Adrenal gland (tissue), 12 donors: ENCODE results near the gene ASIC3. TPM values are rescaled to one million over a fixed set of nuclear protein-coding genes. Genes with fewer than 3 reads are reported as not detected.
"Not testable (repeated sequence)": the region's sequence is repeated elsewhere in the genome, so short reads cannot be mapped to it uniquely, and the experiment has no call there.

Experiments used
- DNase-seq, 7 donors: peaks; one replicate each; pipeline ENCODE4 v3.0.0-alpha.2; 2019 to 2020
- H3K27ac ChIP-seq, 5 donors: fragments of 200-600 bp; sonication (generic) in 4 of 5; 1 replicate in 3 of 5; 2 replicates in 2 of 5; pipeline versions ENCODE4 v1.5.1 to v1.8.0; 2016 to 2020; ENCODE audit warnings: mild to moderate bottlenecking in 1 of 5
- H3K27me3 ChIP-seq: fragments of 200-600 bp; 2 replicates; pipeline ENCODE4 v1.8.0; 2021
- H3K36me3 ChIP-seq, 2 donors: fragments of 200-600 bp; replicated peaks in 1 of 2; 1 replicate in 1 of 2; 2 replicates in 1 of 2; pipeline versions ENCODE4 v1.5.1 to v1.8.0; 2018 to 2022
- H3K4me1 ChIP-seq, 2 donors: fragments of 200-600 bp; replicated peaks in 1 of 2; 1 replicate in 1 of 2; 2 replicates in 1 of 2; pipeline versions ENCODE4 v1.5.1 to v1.8.0; 2018 to 2021
- H3K4me3 ChIP-seq, 4 donors: fragments of 200-600 bp; sonication (generic) in 3 of 4; one replicate each; pipeline ENCODE4 v1.5.1; 2016 to 2018
- H3K9me3 ChIP-seq, 3 donors: fragments of 200-600 bp; sonication (generic) in 1 of 3; replicated peaks in 1 of 3; 1 replicate in 2 of 3; 2 replicates in 1 of 3; pipeline versions ENCODE4 v1.5.1 to v1.8.0; 2016 to 2021
- POLR2A ChIP-seq, 2 donors: fragments of 450-650 bp; IDR thresholded peaks; one replicate each; pipeline ENCODE4 v1.6.1; 2017; ENCODE audit warnings: antibody characterized with exemption in 2 of 2, mild to moderate bottlenecking in 2 of 2, moderate library complexity in 1 of 2
- WGBS, 4 donors: extraction: QIAGEN DNeasy Blood & Tissue Kit in 2 of 4; methylation state at CpG; one replicate each; pipeline versions ENCODE4 v1.1.5 to v1.1.7; 2013 to 2017; 5-methylcytosine and 5-hydroxymethylcytosine counted together
- intact Hi-C, 2 donors: fragments of 100-400 bp; cut with DNase I; formaldehyde crosslinking; loops; one replicate each; pipeline versions ENCODE4 v1.14.1 to v1.15.0; 2022 to 2023
- polyA plus RNA-seq, 3 donors: library from polyadenylated mRNA; stranded (reverse); fragments of 200-250 nt in 2 of 3; fragments of 350-450 nt in 1 of 3; fragmentation: Illumina TruSeq in 1 of 3; extraction: RNeasy Lipid Tissue Mini Kit (QIAGEN cat#74804) in 1 of 3; gene quantifications; one replicate each; pipeline ENCODE4 v1.2.3, GENCODE V29; 2013 to 2014
- total RNA-seq, 9 donors: library from RNA; depleted of rRNA in 4 of 9; stranded (reverse); fragments of >200 nt in 4 of 9; fragments of 120-200 nt in 1 of 9; fragmentation: NEBNext Ultra II Directional in 1 of 9; extraction: Animal tissue kit (Norgen Biotek cat#: 25700) in 1 of 9; gene quantifications; one replicate each; pipeline versions ENCODE4 v1.1.0 to v1.2.4, GENCODE V29; 2013 to 2023
- TF ChIP-seq, protein P1 (sequence below), 6 experiments: fragments of 450-650 bp in 4 of 6; fragments of 200-600 bp in 2 of 6; sonication (generic) in 1 of 6; IDR thresholded peaks; 1 replicate in 5 of 6; 2 replicates in 1 of 6; pipeline versions ENCODE4 v1.5.1 to v1.8.0; 2016 to 2021; ENCODE audit warnings: antibody characterized with exemption in 6 of 6, mild to moderate bottlenecking in 2 of 6, moderate library complexity in 1 of 6
- donor health status: healthy with polysubstance abuse.
- donor health status: Bipolar disorder and iron deficiency.
- donor health status: DM: yes; HTN: yes; CAD: no.
- donor health status: DM: no; HTN: no; CAD: no.
- donor health status: DM: no; HTN: no; CAD: no.
- donor health status: DM: yes; HTN: yes; CAD: no.

ASIC3 gene
- total and polyA plus RNA-seq, 12 donors = 0.24 to 32.7 (median 1.3) TPM; not detected in 1

DNA sequence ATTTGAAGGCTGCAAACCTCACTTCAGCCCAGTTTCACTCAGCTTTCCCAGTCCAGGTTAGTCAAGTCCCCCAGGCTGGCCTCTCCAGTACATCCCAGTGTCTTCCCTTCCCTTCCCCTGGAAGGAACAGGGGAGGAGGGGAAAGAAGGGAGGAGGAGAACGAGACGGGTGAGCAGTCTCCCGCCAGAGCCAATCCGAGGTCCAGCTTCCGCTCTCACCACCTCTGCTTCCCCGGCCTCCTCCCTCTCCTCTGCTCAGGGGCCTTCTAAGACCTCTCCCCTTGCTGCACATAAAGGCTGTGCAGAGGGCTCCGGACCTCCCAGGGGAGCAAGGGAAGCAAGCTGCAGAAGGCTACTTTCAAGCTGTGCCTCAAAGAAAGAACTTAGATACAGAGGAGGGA lies 28.1 kb upstream of the ASIC3 start:
- Histone ChIP-seq H3K27ac (no peak overlapping the region), H3K4me1 (peaks cover 4 to 12% of the 10 kb centered on the region in 2 donors), H3K36me3 (no peaks in the 10 kb centered on the region), H3K4me3 (no peak overlapping the region), H3K27me3 (peaks cover 33% of the 10 kb centered on the region), H3K9me3 (no peaks in the 10 kb centered on the region)
- no peak for DNase-seq
- 30 to 64% (median 51%) methylated on average over 6 to 7 of the region's 7 CpGs for WGBS, 4 donors
- intact Hi-C loops = loop anchor here in 1 of 2 donors (5.0 kb wide), 1 partner anchor 92 kb away; no protein-coding TSS in a partner anchor
- TF ChIP-seq, protein P1, sequence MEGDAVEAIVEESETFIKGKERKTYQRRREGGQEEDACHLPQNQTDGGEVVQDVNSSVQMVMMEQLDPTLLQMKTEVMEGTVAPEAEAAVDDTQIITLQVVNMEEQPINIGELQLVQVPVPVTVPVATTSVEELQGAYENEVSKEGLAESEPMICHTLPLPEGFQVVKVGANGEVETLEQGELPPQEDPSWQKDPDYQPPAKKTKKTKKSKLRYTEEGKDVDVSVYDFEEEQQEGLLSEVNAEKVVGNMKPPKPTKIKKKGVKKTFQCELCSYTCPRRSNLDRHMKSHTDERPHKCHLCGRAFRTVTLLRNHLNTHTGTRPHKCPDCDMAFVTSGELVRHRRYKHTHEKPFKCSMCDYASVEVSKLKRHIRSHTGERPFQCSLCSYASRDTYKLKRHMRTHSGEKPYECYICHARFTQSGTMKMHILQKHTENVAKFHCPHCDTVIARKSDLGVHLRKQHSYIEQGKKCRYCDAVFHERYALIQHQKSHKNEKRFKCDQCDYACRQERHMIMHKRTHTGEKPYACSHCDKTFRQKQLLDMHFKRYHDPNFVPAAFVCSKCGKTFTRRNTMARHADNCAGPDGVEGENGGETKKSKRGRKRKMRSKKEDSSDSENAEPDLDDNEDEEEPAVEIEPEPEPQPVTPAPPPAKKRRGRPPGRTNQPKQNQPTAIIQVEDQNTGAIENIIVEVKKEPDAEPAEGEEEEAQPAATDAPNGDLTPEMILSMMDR (IDR thresholded peaks at IDR 0.05) = no peak

DNA sequence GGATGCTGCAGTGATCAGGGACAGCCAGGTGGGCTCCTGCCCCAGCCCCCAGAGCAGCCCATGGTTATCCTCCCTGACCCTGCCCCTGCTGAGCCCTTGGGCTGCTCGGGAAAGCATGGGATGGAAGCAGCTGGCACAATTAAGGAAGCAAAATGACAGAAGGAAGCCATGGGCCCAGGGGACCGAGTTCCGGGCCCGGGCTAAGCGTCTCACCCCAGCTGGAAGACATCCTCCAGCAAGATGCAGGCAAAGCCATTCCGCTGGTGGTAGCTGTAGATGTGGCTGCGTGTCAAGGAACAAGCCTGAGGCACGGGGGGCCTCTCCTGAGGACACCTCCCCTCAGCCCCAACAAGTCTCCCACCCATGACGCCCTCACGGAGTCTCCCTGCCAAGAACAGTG lies 25.1 kb upstream of the ASIC3 start:
- no peak overlapping the region for H3K4me3 ChIP-seq
- peaks cover 26% of the 10 kb centered on the region for H3K27me3 ChIP-seq
- no peak for DNase-seq
- intact Hi-C loops = loop anchor here in 1 of 2 donors (5.0 kb wide), 1 partner anchor 89 kb away; no protein-coding TSS in a partner anchor
- H3K36me3 ChIP-seq = no peaks in the 10 kb centered on the region
- 75 to 82% (median 81%) methylated on average over 4 to 10 of the region's 10 CpGs for WGBS, 4 donors
- no peaks in the 10 kb centered on the region for H3K9me3 ChIP-seq
- peaks cover 4 to 11% of the 10 kb centered on the region in 2 donors for H3K4me1 ChIP-seq
- TF ChIP-seq POLR2A (IDR thresholded peaks at IDR 0.05) = no peak
- TF ChIP-seq, protein P1 (IDR thresholded peaks at IDR 0.05) = no peak
- no peak overlapping the region for H3K27ac ChIP-seq

DNA sequence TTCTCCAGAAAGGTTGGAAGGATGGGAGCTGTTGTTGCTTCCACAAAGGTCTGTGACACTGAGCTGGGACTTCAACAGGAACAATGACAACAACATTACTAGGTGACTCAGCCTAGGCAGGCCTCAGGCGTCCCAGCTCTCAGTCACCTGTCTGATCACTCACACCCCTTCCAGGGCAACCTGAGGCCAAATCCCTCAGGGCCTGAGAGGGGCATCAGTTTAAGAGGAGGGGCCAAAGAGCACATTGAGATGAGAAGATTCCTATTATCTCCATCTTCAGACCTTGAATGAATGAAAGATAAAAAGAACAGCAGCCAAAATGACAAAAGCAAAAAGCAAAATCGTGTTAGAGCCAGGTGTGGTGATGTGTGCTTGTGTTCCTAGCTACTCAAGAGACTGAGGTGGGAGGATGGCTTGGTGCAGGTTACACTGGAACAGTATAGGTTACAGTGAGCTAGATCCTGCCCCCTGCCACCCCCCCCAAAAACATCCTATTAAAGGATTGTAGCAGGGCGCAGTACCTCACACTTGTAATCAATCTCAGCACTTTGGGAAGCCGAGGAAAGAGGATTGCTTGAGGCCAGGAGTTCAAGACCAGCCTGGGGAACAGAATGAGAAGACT lies 23.8 kb upstream of the ASIC3 start, which contains the start of gene ATG9B:
Gene ATG9B (minus strand): TSS at position 60 of the 622 bp plus-strand sequence. CDS start 71 bp downstream, outside the sequence.
- H3K27ac ChIP-seq = no peak within 1 kb of the TSS
- peaks cover 6 to 11% of the 10 kb centered on the region in 2 donors for H3K4me1 ChIP-seq
- DNase-seq = no peak
- peaks cover 13% of the 10 kb centered on the region for H3K27me3 ChIP-seq
- no peak for TF ChIP-seq POLR2A (IDR thresholded peaks at IDR 0.05)
- TF ChIP-seq, protein P1 (IDR thresholded peaks at IDR 0.05) = no peak
- no peaks in the 10 kb centered on the region for H3K36me3 ChIP-seq
- intact Hi-C loops = loop anchor here in 1 of 2 donors (5.0 kb wide), 1 partner anchor 88 kb away; no protein-coding TSS in a partner anchor
- H3K9me3 ChIP-seq = no peaks in the 10 kb centered on the region
- WGBS, 4 donors = 68 to 80% (median 74%) methylated on average over 4 of the region's 4 CpGs
- no peak within 1 kb of the TSS for H3K4me3 ChIP-seq

DNA sequence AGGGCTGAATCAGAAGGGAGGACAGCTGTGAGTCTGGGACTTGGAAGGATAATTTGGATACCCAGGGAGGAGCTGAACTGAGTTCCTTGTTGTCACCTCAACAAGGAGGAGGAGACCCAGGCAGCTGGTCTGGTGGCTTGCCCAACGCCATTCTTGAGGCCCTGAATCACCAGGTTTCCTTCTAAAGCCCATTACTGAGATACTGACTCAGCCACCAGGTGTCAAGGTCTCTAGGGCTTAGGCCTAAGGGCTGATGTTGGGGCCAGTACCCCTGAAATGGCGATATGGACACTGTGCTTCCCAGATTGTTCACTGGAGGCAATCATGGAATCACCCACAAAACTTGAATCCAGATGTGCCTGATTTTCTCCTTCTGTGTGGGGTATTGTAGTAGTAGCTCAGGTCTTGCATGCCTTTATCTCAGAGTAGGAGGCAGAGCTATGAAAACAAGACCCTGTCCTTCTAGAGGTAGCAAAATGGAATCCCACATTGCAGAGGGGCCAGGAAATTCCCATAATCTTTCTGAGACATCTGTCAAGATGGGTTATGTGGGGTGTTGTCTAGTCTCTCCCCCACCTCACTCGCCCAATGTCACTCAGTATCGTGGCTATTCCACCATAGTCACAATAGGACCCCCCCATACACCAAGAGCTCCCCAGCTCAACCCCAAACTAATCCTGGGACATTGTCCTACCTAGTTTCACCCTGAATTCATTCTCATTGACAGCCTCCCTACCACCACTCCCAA lies 22.2 kb upstream of the ASIC3 start:
- no peaks in the 10 kb centered on the region for H3K27me3 ChIP-seq
- peaks cover 6 to 16% of the 10 kb centered on the region in 2 donors for H3K4me1 ChIP-seq
- no peak overlapping the region for H3K4me3 ChIP-seq
- intact Hi-C loops = no loop called here
- no peaks in the 10 kb centered on the region for H3K36me3 ChIP-seq
- H3K27ac ChIP-seq = no peak overlapping the region
- TF ChIP-seq POLR2A (IDR thresholded peaks at IDR 0.05) = no peak
- TF ChIP-seq, protein P1 (IDR thresholded peaks at IDR 0.05) = no peak
- no peak for DNase-seq
- WGBS, 4 donors = 83 to 91% (median 86%) methylated on average over 3 to 4 of the region's 4 CpGs
- H3K9me3 ChIP-seq = no peaks in the 10 kb centered on the region

DNA sequence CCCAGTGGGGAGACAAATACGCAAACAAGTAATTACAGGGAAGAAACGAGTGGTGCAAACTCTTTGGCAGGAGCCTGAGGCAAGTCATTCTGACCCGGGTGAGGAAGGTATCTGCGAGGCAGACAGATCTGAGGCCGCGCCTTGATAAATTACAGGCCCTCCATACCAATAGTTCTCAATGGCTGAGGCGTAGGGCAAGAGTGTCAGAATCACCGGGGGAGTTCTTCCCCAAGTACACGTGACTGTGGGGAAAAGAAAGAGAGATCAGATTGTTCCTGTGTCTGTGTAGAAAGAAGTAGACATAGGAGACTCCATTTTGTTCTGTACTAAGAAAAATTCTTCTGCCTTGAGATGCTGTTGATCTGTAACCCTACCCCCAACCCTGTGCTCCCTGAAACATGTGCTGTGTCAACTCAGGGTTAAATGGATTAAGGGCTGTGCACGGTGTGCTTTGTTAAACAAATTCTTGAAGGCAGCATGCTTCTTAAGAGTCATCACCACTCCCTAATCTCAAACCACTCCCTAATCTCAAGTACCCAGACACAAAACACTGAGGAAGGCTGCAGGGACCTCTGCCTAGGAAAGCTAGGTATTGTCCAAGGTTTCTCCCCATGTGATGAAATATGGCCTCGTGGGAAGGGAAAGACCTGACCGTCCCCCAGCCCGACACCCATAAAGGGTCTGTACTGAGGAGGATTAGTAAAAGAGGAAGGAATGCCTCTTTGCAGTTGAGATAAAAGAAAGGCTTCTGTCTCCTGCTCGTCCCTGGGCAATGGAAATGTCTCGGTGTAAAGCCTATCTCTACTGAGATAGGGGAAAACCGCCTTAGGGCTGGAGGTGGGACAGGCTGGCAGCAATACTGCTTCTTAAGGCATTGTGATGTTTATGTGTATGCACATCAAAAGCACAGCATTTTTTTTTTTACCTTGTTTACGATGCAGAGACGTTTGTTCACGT lies 21.3 kb upstream of the ASIC3 start:
- H3K9me3 ChIP-seq, H3K36me3 ChIP-seq, H3K4me3 ChIP-seq, H3K27me3 ChIP-seq, DNase-seq, intact Hi-C loops: not testable (repeated sequence)
- Histone ChIP-seq H3K27ac (peak overlapping the region in 1 of 5 donors; percentile 81), H3K4me1 (peaks cover 6 to 16% of the 10 kb centered on the region in 2 donors)
- WGBS, 4 donors = 47 to 52% (median 50%) methylated on average over 19 of the region's 19 CpGs

DNA sequence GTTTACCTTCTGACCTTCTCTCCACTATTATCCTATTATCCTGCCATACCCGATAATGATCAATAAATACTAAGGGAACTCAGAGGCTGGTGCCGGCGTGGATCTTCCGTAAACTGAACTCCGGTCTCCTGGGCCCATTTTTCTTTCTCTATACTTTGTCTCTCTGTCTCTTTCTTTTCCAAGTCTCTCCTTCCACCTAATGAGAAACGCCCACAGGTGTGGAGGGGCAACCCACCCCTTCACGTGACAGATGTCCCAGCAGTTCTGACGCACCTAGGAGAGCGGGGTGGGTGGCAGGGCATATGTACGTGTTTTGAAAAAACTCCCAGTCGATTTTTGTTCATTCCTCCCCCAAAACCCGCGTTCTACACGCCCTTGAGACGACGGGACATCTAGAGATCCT lies 20.6 kb upstream of the ASIC3 start:
- intact Hi-C loops, H3K9me3 ChIP-seq: not testable (repeated sequence)
- peak overlapping the region in 2 of 5 donors; percentile 67 to 81 for H3K27ac ChIP-seq

More for the DNA sequence above, 20.6 kb upstream of the ASIC3 start:
- DNase-seq, H3K27me3 ChIP-seq, H3K36me3 ChIP-seq: not testable (repeated sequence)
- peak overlapping the region in 1 of 4 donors; percentile 69 for H3K4me3 ChIP-seq
- 8 to 11% (median 9%) methylated on average over 16 of the region's 16 CpGs for WGBS, 4 donors
- H3K4me1 ChIP-seq = peaks cover 6 to 16% of the 10 kb centered on the region in 2 donors
